ENCODE results near the gene AGAP1.

The AGAP1 gene

DNA sequence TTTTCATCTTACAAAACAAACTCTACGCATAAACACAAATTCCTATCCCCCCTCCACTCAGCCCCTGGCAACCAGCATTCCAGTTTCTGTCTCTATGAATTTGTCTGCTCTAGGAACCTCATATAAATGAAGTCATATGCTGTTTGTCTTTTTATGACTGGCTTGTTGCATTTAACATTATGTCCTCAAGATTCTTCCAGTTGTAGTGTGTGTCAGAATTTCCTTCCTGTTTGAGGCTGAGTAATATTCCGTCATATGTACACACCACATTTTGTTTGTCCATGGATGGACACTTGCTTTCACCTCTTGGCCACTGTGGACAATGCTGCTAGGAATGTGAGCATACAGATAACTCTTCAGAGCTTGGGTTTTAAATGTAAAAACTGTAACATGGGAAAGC lies 402.2 kb downstream of the AGAP1 start:
- in situ Hi-C loops (cut with MboI; ENCODE audit: low sequenced_read_pairs), result no loop called here

DNA sequence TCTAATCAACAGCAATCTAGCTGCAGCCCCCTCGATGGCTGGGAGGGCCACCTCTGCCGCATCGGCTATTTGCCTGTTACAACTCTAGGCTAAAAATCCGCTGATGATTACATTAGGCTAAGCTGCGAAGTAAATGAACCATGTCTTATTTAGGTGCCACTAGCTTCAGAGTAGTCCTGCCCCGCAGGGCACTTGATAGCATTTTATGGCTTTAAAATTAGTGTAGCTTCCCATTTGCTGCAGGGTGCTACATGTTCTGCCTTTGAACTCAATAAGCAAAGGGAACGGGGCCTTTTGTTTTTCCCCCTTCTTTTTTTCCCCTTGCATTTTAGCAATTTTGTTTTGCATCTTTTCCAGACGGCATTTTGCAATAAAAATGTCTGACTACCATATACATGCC lies 404.1 kb downstream of the AGAP1 start:
- in situ Hi-C loops (cut with MboI; ENCODE audit: low sequenced_read_pairs), result no loop called here

DNA sequence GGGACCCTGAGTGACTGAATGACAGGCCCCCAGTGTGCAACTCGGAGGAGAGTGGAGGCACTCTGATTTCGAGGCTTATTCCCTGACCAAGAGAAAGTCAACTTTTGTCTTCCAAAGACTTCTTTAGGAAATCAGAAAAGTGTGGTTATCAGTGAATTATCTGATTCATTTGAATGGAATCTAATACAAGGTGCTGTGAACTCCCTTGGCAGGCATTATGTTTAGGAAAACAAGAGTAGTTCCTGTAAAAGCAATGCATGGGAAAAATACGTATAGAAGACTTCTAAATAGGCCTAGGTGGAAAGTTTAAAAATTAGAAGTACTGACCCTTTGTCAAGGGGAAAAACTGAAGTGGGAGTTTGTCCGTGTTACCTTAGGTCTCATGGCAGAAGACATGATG lies 404.9 kb downstream of the AGAP1 start:
- in situ Hi-C loops (cut with MboI; ENCODE audit: low sequenced_read_pairs), result no loop called here

DNA sequence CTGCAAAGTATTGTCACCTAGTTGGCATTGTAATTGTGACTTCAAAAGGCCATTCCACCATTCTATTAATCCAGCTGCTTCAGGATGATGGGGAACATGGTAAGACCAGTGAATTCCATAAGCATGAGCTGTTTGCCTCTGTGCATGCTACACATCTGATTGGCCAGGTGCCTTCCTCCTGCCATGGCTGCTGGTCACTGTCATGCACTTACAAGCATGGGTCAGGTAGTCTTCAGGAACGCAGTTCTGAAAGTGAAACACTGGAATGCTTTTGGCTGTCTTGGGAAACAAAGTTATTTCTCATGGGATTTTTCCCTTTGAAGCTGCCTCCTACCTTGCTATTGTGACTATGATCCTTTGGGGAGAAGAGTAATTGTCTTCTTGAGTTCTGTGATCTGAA lies 406.8 kb downstream of the AGAP1 start:
- in situ Hi-C loops (cut with MboI; ENCODE audit: low sequenced_read_pairs), result no loop called here

DNA sequence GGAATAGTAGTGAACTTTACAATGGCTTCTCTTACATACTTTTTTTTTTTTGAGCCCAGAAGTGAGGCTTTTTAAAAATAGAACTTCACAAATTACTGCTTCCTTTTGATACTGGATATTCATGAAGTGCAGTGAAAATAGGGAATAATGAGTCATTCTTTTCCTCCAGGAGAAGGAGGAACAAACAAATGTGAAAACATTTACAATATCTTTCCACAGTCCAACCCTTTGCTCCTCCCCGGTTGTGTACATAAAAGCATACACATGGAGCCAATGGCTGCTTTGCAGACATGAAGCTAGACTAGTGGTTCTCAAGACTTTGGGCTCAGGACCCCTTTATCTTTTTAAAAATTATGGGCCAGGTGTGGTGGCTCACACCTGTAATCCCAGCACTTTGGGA lies 407.4 kb downstream of the AGAP1 start:
- in situ Hi-C loops (cut with MboI; ENCODE audit: low sequenced_read_pairs), result no loop called here

DNA sequence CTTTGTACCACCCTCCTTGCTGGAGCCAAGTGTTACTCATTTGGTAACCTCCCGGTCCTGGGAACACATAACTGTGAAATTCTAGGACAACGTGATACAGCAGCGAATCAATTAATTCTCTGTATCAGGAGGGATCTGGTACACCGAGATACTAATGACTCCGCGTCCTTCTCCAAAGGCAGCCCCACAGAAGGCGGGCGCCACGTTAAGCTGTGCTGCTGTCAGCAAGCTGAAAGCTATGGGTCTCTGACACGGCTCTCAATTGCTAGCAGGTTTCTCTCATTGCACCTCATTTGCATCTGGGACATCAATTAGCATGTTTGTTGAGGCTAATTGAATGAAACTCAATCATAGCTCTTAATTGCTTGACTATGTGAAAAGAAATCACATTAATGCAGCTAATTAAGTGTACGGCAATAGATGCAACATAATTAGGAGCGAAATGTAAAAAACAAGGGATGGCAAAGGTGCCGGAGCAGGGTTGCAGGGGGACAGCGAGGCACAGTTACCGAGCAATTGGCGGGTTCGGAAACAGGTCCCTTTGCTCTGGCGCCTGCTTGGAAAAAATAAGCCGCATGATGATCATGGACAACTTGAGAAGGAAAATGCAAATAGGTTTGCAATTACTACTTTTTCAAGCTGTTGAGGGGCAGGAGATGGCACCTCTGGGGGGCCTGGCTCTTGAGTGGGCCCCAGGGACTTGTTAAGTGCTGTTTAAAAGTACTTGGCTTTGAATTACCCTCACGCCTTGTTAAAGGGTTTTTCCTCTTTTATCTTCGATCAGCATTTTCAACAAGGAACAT lies 410.1 kb downstream of the AGAP1 start:
- in situ Hi-C loops (cut with MboI; ENCODE audit: low sequenced_read_pairs), result no loop called here

DNA sequence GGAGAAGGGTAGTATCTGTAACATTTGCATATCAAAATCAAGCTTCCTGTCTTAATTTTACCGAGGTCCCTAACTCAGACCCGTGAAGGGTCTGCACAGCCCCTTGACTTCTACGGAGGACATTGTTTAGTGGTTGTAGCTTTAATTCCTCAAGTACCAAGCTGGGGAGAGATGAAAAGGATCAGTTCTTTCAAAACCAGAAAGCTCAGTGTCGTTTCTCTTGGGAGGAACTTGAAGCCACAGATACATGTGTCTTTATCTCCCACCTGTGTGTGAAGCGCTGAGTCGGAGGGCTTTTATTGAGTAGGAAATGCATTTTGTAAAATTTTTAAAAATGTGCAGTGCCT lies 410.7 kb downstream of the AGAP1 start:
- in situ Hi-C loops (cut with MboI; ENCODE audit: low sequenced_read_pairs), result no loop called here

DNA sequence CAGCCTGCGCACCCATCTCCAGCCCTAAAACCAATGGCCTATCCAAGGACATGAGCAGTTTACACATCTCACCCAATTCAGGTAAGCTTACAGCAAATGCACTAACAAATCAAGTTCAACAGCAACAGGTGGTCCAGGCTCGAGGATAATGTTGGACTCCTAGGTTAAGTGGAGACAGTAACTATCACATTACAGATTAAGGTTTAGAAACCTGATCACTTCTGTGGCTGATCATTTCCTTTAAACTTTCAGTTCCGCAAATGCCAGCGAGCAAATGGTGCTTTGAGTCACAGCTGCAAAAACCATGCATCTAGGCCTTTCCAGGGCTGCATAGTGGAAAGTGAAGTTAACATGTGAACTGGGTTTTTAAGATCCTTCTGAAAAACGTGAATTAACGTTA lies 415.0 kb downstream of the AGAP1 start:
- in situ Hi-C loops (cut with MboI; ENCODE audit: low sequenced_read_pairs), result no loop called here

DNA sequence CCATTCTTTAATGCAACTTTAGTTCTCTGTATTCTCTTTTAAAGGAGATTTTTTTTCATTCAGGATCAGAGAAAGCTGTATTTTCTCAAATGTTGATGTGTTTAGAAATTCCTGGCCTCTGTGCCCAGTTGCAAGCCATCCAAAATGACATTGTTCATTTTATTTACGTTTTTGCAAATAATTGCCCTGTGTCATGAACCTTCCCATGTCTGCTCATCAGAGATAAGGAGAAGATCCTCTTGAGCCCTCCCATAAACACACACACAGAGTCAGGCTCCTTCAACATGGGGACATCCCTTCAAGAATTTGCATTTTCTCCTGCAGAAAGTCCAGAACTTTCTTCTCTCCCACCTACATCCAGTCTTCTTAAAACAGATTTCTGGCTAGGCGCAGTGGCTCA lies 415.5 kb downstream of the AGAP1 start:
- in situ Hi-C loops (cut with MboI; ENCODE audit: low sequenced_read_pairs), result no loop called here

DNA sequence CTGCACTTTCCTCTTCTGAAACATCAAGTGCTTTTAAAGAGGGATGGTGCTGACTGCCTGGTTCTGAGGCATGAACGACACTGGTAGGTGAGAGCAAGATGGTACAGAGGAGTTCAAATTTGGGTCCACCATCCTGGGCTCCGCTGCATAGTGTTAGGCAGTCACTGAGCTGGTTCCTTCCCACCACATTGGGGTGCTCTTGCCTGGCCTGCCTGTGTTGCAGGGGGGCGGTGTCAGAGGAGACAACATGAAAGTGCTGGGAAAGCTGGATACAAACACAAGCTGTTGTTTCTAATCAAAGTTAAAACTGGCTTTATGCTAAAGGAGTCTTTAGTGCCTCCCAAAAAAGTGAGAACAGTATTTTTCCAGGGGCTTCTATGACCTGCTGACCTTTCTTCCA lies 416.2 kb downstream of the AGAP1 start:
- in situ Hi-C loops (cut with MboI; ENCODE audit: low sequenced_read_pairs), result no loop called here

DNA sequence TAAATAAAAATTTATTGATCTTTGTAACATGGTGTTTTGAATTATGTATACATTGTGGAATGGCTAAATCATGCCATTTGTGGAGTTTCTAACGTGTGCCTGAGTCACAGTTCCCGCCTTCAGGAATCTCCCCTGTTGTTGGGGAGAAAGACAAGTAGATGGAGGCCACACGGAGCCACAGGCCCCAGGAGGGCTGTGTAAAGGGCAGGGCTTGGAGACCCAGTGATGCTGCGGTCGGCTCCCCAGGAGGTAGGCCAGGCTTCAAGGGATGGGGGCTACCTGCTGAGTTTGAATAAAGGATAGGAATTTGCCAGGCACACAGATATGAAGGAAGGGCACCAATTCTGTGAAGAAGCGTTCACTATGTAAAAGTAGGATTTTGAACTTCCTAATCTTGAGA lies 417.3 kb downstream of the AGAP1 start:
- in situ Hi-C loops (cut with MboI; ENCODE audit: low sequenced_read_pairs), result no loop called here

DNA sequence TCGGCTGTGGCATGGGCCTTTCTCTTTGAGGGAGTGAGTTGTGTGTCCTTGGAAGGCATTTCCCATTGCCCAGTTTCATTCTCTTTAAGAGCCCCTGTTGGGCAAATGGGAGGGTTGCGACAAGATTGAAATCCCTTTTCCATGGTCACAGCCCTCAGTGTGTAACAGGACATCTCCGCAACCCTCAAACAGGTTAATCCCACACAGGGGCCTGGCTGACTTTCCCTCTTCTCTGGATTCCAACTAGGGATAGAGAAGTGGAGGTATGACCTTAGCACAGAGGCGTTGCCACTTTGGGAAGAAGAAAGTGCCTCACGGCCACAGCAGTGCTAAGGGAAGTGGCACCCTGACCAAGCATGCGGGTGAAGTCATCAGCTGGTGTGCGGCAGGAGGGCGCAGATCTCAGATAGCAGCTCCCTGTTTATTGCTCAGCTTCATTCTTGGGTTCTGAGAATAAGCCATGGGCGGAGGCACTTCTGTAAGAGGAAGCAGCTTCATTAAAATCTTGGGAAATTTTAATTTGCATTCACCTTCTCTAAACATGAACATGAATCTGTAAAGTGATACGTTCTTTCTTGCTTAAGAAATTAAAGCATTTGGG lies 417.9 kb downstream of the AGAP1 start:
- in situ Hi-C loops (cut with MboI; ENCODE audit: low sequenced_read_pairs), result no loop called here

DNA sequence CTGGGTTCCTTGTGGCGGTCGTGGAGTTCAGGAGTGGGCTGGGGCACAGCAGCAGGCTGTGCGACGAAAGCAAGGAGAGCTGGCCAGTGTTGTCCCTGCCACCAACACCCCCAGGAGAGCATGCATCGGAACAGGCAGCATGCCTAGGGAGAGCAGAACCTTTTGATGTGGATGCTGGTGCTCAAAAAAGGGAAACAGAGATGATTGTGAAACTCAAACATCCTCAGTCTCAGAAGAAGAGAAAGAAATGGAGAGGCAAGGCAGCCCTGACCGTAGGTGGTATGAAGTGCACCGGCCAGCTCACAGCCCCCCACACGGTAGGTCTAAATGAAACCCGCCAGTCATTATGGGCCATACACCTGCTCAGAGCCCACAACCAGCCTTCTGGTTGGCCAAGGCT lies 420.9 kb downstream of the AGAP1 start:
- in situ Hi-C loops (cut with MboI; ENCODE audit: low sequenced_read_pairs), result no loop called here

DNA sequence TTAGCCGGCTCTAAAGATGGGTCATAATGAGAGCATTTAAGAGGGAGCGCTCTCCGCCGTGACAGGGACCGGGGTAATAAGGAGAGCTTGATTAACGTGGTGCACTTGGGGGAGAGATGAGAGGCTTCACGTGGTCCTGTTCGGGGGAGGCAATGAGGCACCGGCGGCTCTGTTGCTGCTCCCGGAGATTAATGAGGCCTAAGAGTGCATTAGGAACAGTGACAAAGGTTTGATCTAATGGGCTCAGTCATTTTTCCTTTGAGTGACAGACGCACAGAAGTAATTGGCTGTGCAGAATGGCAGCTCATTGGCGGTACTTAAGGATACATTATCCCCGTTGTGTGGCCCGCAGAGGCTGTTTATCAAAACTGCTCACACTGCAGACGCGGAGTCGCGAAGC lies 423.7 kb downstream of the AGAP1 start:
- in situ Hi-C loops (cut with MboI; ENCODE audit: low sequenced_read_pairs), result no loop called here

DNA sequence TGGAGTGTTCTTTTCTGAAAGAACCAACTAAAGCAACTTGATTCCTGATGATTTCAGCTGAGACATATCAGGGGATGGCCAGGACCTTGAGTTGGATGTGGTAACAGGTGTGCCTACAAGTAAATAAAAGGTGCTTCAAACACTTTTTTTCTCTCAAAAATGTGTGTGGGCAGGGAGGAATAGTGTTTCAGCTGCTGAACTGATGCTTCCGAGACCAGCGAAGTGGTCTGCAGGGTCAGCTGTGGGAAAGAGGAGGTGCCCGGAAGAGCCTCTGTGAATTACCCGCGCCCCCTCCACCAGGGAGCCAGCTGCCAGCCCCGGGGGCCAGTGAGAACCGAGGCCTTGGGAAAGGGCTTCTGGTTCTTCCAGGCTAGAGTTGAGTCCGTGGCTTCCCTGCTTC lies 425.0 kb downstream of the AGAP1 start:
- in situ Hi-C loops (cut with MboI; ENCODE audit: low sequenced_read_pairs), result no loop called here

DNA sequence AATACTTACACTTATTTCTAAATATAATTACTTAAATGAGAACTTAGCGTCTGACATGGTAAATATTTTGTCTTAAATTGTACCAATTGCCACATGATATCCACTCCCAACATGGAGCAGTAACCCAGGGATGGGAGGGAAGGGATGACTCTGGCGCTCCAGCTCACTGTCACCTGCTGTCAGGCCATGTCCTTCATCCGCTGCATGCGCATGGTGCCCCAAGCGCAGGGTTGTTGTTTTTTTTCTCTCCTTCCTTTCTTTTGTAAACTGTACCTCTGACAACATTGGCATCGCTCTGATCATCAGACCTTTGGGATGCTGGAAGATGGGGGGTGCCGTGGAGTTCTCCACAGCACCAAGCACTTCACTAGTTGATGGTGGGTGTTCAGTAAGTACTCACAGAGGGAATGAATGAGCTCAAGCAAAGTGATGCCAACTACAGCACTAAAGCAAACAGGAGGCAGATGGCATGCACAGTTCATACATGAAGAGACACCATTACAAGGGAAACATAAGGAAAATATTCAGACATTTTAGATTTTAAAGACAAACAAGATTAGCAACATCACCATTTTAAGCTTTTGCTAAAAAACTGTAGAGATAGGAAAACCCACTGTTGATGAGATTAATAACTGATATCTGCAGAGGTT lies 426.5 kb downstream of the AGAP1 start:
- in situ Hi-C loops (cut with MboI; ENCODE audit: low sequenced_read_pairs), result no loop called here

DNA sequence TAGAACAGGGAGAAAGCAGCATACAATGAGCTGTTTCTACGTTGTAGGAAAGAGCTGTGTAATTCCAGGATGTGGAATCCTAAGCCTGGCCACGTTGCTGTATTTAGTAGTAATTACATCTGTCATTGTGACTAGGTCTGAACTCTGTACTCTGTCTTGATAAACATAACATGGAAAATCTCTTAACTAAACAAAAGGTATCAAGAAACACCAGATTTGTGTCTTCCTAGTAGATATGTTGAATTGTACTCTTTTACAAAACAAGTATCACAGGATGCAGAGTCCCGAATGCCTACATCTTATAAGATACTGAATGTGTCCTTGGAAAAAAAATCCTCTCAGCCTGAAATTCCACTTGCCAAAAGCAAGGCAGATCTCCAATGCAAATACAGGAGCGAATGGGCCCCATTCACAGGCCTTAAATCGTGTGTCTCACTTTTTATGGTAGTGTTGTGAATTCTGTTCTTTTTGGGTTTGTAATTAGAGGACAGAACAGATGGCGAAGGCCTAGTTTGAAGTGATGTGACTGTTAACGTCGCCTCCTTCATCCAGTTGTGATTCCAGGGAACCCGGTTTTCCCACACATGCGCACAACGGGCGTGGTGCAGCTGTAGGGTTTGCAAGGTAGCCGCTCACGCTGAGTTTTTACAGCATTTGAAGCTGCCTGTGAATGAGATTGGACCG lies 427.8 kb downstream of the AGAP1 start:
- in situ Hi-C loops (cut with MboI; ENCODE audit: low sequenced_read_pairs), result no loop called here

DNA sequence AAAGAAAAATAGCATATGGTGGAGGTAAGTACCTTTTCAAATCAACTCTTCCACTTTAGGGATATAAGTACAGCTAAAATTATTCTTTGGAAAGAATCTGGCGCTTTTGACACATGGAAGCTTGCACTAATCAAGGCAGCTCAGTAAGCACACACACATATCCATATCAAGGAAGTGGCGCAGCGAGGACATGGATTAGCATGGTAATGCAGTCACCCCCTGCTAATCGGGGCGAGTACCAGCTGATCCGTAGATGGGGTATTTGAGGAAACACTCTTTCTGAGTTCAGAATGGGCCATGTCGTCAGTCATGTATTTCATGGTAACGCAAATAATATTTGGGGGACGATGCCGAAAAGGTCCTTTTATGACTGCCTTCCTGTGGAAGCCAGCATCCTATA lies 429.0 kb downstream of the AGAP1 start:
- in situ Hi-C loops (cut with MboI; ENCODE audit: low sequenced_read_pairs), result no loop called here

DNA sequence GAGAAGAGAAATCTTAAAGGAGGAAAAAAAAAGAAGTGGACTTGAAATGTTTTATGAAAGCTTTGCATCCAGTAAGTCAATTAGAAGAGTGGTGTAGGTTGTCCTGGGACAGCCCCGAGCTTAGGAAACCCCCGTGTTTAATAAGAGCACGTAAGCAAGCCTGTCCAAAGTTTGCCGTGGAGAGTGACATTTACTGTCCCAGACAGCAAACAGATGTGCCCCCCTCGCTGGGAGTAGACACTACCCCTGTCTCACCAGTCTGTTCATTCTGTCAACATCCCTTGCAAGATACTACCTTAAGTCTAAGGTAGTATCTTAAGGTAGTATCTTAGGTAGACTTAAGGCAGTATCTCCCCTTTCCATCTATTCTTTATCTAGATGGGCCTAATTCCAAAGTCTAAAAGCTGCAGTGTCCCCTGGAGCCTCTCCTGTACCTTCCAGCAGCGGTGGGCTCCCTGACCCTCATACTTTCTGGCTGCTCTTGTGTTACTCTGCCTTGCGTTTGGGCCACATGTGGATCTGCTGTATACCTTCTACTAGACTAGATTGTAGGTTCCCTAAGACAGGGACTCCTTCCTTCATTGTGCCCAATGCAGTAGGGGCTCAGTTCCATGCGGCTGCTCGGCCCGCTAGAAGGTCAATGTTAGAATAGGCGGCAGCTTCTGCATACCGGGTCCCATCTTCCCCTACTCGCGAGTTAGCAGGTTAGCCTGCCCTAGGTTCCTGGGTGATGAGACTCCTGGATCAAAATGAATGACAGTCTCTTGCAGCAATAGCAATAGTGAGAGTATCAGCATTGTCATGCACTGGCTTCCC lies 430.2 kb downstream of the AGAP1 start:
- in situ Hi-C loops (cut with MboI; ENCODE audit: low sequenced_read_pairs), result no loop called here

DNA sequence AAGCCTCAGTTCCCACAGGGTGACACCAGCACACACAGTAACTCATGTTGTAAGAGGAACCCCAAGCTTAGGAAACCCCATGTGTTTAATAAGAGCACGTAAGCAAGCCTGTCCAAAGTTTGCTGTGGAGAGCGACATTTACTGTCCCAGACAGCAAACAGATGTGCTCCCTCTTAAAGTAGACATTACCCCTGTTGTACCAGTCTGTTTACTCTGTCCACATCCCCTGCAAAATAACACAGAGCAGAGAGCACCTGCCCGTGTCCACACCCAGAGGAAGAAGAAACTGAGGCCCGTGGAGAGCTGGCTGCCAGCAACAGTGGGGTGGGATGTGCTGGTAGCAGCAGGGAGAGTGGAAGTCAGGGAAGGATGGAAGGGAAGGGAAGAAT lies 430.8 kb downstream of the AGAP1 start:
- in situ Hi-C loops (cut with MboI; ENCODE audit: low sequenced_read_pairs), result no loop called here

All from hTERT RPE-1 (cell line).